ENCODE results near the gene PSD4.

The PSD4 gene

DNA sequence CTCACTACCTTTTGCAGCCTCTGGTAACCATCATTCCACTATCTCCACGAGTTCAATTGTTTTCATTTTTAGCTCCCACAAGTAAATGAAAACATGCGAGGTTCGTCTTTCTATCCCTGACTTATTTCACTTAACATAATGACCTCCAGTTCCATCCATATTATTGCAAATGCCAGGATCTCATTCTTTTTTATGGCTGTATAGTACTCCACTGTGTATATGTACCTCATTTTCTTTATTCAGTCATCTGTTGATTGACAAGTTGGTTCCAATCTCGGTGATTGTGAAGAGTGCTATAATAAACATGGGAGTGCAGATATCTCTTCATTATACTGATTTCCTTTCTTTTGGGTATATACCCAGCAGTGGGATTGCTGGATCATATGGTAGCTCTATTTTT is 29.5 kb upstream of the PSD4 start:
- DNase-seq: no peak

DNA sequence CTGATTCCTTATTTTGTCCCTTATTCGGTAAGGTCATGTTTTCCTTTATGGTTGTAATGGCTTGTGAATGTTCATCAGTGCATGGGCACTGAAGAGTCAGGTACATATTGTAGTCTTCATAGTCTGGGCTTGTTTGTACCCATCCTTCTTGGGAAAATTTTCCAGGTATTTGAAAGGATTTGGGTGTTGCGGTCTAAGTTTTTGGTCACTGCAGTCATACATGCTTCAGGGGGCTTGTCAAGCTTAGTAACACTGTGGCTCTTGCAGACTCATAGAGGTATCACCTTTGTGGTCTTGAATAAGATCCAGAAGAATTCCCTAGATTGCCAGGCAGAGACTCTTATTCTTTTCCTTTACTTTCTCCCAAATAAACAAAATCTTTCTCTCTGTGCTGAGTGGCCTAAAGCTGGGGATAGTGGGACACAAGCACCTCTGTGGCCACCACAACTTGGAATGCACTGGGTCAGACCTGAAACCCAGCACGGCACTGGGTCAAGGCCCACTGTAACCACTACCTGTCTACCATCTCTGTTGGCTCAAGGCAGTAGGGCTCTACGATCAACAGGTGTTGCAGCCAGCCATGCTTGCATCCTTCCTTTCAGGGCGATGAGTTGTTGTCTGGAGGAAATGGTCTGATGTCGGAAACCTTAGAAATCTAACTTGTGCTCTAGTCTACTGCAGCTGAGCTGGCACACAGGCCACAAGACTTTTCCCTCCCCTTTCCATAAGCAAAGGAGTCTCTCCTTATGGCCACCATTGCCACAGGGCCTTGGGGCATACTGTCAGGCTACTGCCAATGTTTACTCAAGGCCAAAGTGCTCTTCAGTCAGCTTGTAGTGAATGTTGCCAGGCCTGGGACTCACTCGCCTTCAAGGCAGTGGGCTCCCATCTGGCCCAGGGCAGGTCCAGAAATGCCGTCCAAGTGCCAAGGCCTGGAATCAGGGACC is 24.9 kb upstream of the PSD4 start:
- DNase-seq: no peak

DNA sequence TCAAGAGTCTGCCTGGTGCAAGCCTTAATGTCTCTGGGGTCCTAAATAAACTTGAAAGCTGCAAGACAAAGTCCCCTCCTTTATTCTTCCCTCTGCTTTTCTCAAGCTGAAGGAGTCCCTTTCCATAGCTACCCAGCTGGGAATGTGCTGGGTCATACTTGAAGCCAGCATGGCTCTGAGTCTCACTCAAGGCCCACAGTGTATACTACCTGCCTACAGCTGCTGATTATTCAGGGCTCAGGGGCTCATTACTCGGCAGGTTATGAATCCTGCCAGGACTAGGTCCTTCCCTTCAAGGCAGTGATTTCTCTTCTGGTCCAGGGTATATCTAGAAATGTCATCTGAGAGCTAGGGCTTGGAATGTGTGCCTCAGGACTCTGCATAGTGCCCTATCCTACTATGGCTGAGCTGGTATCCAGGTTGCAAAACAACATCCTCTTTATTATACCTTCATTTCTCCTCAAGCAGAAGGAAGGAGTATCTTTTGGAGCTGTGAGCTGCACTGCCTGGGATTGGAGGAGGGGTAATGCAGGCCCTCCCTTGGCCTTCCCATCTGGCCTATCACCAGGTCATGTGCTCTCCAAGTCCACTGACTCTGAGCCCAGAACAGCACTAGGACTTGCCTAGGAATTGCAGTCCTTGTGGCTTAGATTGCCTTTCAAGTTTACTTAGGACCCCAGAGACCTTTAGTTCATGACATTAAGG is 24.1 kb upstream of the PSD4 start:
- DNase-seq: no peak

DNA sequence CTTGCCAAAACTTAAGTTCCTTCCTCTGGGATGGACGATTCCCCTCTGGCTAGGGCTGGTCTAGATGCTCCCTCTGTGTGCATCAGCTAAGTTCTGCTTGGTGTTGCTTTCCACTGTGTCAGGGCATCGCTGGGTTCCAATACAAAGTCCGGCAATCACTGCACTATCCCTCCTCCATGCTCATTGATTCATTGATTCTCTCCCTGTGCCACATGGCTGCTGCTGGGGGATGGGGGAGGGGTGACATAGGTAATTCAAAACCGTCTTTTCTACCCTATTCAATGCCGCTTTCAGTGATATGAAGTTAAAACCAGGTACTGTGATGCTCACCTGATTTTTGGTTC is 23.5 kb upstream of the PSD4 start:
- no peak for DNase-seq

DNA sequence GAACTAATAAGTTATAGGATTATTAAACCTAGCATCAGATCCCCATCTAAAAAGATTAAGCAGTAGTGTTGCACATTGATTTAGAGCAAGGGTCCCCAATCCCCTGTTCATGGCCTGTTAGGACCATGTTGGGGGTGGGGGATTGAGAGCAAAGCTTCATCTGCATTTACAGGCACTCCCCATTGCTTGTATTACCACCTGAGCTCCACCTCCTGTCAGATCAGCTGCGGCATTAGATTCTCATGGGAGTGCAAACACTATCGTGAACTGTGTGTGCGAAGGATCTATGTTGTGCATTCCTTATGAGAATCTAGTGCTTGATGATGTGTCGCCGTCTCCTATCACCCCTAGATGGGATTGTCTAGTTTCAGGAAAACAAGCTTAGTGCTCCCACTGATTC is 18.4 kb upstream of the PSD4 start:
- DNase-seq: no peak

DNA sequence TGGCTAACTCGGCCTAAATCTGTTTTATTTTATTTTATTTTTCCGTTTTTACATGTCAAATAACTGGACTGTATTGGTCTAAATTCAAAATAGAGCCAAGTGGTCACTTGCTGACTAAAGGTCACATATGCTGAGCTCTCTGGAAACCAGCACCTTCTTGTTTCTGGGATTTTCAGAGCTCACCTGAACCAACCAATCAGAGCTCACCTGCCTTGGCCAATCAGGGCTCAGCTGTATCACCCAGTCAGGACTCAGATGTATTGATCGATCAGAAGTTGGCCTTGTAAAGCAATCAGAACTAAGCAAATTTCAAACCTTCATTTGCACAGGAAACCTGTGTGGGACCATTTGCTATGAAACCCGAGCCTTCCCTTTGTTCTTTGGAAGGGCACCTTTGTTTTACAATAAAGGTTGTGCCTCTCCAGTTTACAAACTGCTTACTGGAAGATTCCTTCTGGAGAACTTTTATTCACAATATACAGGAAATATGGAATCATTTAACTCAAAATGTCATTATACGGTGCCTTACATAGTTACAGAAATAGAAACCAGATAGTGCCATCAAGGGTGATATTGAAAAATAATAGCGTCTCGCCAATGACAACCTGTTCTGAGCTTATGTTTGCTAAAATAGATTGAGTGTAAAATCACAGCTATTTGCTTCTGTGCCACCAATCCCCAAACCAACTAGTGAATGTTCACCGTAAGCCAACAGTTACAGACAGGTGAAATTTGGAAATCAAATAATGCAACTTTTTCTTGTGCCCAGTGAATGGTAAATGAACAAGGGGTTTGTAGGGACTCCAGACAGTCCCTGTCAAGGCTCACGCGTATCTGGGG is 17.3 kb upstream of the PSD4 start:
- DNase-seq: no peak

DNA sequence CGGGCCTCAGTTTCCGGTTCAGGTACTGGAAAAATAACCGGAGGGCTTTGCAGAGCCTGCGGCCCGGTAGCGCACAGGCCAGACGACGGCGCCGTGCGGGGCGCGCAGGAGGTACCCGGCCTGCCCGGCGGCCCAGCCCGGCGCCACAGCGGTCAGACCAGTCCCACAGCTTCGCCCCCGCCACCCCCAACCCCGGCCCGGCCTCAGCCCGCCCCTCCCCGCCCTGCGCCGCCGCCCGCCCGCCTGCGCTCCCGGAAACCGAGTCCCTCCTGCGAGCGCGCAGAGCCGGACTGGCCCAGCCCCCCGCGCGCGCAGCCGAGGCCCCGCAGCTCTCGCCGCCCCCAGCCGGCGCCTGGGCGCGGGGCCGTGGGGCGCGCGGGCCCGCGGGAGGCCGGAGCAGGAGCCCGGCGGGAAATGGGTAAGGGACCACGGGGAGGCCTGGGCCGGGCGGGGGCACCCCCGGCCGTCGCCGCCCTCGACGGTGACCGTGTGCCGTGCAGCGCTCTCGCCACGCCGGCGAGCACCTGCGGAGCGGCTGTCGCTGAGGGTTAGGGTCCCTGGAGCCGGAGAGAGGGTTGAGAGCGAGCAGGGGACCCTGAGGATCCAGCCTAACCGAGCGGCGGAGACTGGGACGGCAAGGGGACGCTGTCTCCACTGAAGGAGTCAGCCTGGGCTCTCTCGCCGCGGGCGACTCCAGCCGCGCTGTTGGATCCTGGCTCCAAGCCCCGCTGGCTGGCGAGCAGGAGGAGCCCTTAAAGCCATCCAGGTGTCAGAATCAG is 16.5 kb upstream of the PSD4 start:
- peak in 1 of 4 experiments; percentile 57 for DNase-seq

DNA sequence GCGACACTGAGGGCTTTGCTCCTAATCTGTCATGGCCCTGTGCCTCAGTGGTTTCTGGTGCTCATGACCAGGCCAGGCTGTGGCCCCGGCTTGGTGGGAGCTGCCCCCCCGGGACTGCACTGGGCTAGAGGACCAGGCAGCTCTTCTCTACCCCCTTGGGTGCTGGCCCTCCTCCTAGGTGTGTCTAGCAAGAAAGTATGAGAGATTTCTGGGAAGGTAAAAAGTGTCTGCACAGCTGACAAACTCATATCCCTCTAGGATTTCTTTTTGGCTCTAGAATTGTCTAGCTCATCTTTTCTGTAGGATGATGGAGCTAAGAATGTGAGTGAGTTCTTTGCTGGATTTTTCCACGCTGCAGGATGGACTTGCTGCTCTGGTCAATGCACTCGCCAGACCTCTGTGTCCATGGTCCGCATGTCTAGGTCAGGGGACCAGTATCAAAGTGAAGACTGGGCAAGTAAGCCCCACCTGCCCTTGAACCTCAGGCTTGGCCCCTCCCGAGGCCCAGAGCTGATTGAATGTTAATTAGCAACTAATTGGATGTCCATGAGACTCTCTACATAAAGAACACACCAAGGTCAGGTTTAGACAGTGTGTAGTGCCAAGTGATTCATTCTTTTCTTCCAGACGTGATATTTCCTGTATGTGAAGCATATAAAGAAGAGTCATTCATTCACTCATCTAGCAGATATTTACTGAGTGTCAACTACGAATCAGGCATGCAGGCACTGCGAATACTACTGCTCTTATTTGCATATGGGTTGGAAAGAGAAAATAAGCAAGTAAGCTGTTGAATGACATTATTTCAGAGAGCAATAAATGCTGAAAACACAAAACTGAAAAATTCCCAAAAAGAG is 15.6 kb upstream of the PSD4 start:
- DNase-seq: no peak

DNA sequence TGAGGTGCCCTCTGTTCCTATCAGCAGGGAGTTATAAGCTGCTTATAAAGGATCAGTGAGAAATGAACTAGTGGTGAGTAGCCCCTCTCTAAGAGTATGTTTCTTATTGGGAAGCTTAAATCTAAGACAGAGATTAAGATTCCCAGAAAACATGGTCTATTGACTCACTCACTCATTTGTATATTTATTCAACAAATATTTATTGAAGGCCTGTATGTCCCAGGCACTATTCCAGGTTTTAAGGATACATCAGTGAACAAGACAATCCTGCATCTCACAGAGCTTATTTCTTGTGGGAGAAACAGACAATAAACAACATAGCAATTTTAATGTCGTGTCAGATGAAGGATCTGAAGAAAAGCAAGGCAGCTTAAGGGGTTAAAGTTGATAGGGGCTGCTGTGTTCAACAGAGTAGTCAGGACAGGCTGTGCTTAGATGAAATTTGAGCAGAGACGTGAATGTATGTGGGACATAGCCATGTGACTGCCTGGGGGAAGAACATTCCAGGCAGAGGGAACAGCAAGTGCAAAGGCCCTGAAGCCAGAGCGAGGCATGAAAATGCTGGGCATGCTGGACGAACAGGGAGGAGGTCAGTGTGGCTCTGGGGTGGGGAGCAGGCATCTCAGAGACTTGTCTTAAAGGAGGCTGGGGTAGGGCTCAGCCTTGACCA is 14.8 kb upstream of the PSD4 start:
- no peak for DNase-seq

DNA sequence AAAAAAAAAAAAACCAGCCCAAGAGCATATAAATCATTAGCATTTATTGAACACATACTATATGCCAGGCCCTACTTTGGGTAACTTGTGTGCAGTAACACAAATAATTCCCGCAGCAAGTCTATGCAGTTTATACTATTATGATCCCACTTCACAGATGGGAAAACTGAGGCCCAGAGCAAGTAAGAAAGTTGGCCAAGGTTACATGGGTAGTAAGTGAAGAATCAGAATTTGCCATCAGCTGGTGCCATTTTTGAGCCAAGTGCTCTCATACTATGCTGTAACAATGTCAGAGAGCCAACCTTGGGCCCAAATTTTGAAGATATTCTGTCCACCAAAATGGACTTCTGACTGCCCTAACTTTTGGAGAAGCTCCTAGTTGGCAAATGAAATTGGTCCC is 13.5 kb upstream of the PSD4 start:
- no peak for DNase-seq

DNA sequence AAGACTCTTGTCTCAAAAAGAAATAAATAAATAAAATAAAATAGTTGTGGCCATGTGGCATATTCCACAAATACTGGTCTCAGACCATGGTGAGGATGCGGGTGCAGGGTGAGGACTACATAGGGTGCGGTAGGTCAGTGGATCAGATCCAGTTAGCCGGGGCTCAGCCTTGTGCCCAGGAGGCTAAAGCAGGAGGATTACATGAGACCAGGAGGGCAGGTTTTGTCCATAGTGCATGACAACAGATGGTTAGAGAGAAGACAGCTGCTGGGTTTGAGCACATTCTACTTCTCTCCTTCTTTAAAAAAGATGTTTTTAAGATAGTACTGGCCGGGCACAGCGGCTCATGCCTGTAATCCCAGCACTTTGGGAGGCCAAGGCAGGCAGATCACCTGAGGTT is 12.8 kb upstream of the PSD4 start:
- no peak for DNase-seq

DNA sequence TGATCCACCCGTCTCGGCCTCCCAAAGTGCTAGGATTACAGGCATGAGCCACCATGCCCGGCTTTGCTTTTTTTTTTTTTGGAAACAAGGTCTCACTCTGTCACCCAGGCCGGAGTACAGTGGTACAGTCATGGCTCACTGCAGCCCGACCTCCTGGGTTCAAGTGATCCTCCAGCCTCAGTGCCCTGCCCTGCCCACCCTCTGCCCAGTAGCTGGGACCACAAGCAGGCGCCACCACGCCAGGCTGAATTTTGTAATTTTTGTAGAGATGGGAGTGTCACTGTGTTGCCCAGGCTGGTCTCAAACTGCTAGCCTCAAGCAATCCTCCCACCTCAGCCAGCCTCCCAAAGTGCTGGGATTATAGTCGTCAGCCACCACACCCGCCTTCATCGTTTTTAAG is 11.6 kb upstream of the PSD4 start:
- DNase-seq: no peak

DNA sequence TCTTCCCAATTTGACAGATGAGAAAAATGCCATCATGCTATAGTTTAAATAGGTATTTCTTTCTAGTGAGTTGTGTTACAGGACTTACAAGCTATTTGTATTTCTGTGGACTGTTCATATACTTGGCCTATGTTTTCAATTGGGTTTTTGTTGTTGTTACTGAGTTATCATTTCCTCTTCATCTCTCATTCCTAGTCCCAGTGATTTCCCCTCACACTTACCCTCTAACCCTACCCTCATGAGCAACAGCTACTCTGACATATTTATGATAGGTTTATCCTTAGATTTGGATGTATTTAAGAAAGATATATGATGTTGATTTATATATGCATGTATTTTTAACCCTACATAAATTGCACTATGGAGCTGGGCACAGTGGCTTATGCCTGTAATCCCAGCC is 10.9 kb upstream of the PSD4 start:
- DNase-seq: no peak

DNA sequence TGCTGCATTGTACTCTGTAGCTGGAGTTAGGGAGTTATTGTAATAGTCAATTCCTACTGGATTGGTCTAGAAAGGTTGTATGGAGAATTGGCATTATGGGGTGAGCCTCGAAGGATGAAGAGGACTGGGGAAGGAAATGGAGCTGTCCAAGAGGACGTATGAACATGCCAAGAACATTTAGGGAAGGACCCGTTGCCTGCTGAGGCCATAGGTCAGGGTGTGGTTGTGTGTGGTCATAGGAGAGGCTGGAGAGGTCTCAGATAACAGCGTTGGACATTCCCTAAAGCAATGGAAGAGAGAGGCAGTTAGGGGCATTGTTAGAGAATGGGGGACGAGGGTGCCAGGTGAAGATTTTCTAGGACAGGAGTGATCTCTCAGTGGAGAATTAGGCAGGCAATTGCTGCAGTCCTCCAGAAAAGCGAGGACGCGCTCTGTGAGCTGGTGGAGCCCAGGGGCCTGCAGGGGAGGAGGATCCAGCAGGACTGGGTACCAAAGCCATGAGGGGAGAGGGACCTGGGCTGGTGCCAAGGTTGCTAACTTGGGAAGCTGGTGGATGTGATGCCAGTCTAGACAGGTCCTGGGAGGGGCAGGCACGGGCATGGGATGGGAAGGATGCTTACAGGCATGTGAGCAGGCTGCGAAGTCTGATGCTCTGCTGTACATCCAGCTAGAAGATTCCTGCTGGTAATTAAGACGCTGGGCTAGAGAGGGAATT is 9.4 kb upstream of the PSD4 start:
- DNase-seq: no peak

DNA sequence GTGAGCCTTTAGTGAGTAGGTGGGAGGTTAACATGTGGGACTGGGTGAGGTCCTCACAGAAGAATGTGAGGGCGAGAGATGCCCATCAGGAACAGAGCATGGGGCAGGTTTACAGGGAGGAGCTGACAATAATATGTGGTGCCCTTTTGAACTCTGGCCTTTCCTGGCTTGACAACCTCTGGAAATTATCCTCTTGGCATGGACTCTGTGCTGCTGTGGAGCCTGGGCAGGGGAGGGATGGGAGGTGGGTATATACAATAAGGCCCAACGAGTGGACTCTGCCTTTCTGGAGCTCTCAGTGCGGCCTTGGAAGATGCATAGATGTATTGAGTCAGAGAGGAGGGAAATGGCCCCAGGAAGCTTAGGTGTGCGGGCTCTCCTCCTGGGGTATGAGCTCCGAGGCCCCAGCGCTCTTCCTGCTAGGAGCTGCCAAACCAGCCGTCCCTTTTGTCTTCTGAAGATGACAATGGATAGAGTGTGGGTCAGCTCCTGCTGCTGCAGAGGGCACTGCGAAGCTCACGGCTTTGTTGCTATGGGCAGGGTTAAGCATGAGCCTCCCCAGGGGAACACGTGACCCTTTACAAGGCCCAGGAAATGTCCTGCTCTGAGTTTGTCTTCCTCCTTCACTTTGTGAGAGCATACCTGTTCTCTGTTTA is 8.7 kb upstream of the PSD4 start:
- no peak for DNase-seq

DNA sequence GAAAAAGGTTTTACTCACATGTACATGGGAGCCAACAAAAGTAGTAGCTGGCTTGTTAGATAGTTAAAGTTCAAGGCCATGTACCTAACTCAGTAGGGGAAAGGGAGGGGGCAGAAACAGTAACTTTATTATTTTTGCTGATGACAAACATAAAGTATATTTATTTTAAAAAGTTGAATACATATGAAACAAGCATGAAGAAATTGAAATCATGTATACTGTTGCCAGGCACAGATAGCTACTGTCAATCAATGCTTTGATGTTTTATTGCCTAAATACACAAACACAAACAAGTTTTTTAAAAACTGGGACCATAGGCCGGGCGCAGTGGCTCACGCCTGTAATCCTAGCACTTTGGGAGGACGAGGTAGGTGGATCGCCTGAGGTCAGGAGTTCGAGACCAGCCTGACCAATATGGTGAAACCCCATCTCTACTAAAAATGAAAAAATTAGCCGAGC is 7.6 kb upstream of the PSD4 start:
- DNase-seq: no peak

DNA sequence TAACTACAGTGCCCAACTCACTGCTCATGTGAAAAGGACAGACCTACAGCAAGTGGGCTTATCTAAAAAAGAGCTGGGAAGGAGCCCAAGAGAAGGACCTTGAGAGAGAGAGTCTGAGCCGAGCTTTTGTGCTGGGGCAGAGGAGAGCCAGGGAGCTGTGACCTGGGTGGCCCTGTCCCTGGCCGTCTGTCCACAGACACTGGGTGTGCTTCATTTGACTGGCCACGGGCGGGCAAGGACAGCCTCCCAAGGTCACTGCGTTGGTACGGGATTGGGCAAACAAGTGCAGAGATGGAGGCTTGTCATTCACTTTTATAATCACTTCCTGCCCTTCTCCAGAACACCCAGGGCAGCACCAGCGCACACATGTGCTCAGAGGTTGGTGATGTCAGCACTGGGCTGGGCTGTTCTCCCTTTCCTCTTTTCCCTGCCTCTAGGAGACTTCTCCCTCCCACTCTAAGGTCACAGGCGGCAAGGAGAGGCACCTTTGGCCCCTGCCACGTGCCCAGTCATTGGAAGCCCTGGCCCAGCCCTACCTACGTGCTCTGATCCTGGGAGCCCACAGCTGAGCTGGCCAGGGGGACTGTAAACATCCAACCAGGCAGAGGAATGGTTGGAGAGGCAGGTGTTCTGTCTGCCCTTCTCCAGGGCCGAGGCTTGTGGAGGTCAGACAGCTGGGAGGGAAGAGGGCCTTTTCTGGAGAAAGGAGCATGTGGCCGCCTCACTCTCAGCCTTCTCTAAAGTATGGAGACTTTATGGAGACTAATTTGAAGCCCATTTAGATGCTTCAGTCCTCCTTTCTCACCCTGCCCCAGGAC is 6.4 kb upstream of the PSD4 start:
- DNase-seq: peak in 1 of 4 experiments; percentile 19

DNA sequence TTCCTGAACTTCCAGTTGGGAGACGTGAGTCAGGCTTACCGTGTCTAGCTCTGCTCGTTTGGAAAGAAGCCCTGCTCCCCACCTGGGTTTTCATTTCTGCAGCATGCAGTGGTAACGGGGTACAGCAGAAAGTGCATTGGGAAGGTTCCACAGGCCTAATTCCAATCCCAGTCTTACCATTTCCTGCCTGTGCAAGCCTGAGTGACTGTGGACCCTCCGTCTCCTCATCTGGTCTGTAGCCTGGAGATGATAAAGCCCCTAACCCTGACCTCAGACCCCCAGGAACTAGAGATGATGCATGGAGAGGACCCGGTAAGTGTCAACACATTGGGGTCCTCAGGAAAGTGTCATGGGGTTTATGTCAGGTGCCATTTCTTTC is 5.8 kb upstream of the PSD4 start:
- DNase-seq: no peak

DNA sequence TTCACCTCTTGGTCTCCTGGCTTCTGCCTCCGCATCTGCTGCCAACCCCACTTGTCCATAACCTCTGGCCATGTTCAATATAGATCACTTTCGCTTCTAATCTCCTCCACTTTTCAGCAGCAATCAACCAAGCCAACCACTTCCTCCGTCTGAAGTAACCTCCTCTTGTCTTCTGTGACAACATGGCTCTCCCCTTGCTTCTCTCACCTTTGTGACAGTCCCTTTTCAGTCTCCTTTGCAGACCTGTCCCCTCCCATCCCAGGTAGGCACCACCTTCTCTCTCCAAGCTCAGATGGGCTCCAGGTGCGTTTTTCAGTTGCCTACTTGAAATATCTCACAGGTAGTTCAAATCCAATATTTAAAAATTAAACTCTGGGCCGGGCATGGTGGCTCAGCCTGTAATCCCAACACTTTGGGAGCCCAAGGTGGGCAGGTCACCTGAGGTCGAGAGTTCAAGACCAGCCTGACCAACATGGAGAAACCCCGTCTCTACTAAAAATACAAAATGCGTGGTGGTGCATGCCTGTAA is 4.7 kb upstream of the PSD4 start:
- peak in 1 of 4 experiments; percentile 13 for DNase-seq
